ENCODE measurements around the gene SERPINE2. TPM values are rescaled to one million over a fixed set of nuclear protein-coding genes. Genes with fewer than 3 reads are reported as not detected.

SERPINE2 gene
- total RNA-seq, 4 donors from 2014 or later = 7.0 to 16.5 (median 10.0) TPM

GRCh38 chr2:223980397-223980735 lies 58.7 kb downstream of the SERPINE2 start:
- TF ChIP-seq EP300 (IDR thresholded peaks at IDR 0.05) = no peak
- no peak for TF ChIP-seq POLR2AphosphoS5 (IDR thresholded peaks at IDR 0.05)
- TF ChIP-seq, protein P1, sequence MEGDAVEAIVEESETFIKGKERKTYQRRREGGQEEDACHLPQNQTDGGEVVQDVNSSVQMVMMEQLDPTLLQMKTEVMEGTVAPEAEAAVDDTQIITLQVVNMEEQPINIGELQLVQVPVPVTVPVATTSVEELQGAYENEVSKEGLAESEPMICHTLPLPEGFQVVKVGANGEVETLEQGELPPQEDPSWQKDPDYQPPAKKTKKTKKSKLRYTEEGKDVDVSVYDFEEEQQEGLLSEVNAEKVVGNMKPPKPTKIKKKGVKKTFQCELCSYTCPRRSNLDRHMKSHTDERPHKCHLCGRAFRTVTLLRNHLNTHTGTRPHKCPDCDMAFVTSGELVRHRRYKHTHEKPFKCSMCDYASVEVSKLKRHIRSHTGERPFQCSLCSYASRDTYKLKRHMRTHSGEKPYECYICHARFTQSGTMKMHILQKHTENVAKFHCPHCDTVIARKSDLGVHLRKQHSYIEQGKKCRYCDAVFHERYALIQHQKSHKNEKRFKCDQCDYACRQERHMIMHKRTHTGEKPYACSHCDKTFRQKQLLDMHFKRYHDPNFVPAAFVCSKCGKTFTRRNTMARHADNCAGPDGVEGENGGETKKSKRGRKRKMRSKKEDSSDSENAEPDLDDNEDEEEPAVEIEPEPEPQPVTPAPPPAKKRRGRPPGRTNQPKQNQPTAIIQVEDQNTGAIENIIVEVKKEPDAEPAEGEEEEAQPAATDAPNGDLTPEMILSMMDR (IDR thresholded peaks at IDR 0.05) = no peak
- no peak for TF ChIP-seq POLR2A (IDR thresholded peaks at IDR 0.05)
- no peak overlapping the region for H3K4me3 ChIP-seq
- 83% methylated on average over 1 of the region's 1 CpG for WGBS
- H3K36me3 ChIP-seq = no peaks in the 10 kb centered on the region
- H3K4me1 ChIP-seq = no peaks in the 10 kb centered on the region
- no peak for DNase-seq (ENCODE audit: low spot score in 2 of 2)
- H3K27me3 ChIP-seq = no peaks in the 10 kb centered on the region
- H3K9me3 ChIP-seq = no peaks in the 10 kb centered on the region
- no peak overlapping the region for H3K27ac ChIP-seq

DNA sequence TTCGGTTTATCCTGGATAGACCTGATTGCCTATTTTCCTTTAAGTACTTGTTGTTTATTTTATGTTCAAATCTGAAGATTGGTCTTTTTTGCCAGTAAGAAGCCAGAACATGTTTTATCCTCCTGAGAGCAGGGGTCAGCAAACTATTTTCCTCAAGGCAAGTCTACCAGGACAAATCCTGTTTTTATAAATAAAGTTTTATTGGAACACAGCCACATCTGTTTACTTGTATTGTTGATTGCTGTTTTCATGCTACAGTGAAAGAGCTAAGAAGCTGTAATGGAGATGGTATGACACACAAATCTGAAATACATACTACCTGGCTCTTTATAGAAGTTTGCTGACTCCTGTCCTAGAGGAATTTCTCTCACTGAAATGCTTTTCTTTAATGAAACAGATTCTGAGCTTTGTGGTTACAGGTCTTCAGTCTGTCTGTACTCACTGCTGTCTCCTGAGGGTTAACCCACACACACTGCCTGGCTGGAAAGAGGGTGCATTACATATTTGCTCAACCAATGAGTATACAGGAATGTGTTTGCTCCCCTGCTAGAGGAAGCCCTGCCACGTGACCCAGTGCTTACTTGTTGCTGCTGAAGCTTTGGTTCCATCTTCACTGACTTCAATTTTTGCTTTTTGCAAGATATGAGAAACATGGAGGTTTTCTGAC lies 59.2 kb downstream of the SERPINE2 start:
- Histone ChIP-seq H3K4me1 (no peaks in the 10 kb centered on the region), H3K27ac (no peak overlapping the region), H3K36me3 (no peaks in the 10 kb centered on the region), H3K4me3 (no peak overlapping the region), H3K27me3 (no peaks in the 10 kb centered on the region), H3K9me3 (no peaks in the 10 kb centered on the region)
- WGBS = 86% methylated on average over 2 of the region's 2 CpGs
- no peak for DNase-seq (ENCODE audit: low spot score in 2 of 2)
- TF ChIP-seq EP300 (IDR thresholded peaks at IDR 0.05) = no peak
- TF ChIP-seq, protein P1 (IDR thresholded peaks at IDR 0.05) = no peak
- TF ChIP-seq POLR2A (IDR thresholded peaks at IDR 0.05) = no peak
- TF ChIP-seq POLR2AphosphoS5 (IDR thresholded peaks at IDR 0.05) = no peak

DNA sequence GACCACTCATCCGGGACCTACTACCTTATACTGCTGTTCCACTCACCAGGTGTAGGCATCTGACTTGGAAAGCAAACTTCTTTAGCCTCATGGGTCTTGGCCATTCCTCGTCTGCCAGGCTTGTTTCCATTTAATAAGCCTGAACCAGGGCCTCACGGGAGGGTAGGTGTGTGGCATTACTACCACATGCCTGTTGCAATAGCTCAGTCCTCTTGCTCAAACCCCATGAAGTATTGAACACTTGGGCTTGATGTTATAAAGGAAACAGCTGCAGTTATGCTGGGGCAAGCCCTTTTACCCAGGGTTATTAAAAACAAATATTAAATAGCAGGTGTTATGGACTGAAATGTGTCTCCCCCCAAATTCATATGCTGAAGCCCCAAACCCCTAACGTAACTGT lies 60.6 kb downstream of the SERPINE2 start:
- H3K27me3 ChIP-seq = no peaks in the 10 kb centered on the region
- H3K27ac ChIP-seq = no peak overlapping the region
- no peak for TF ChIP-seq POLR2AphosphoS5 (IDR thresholded peaks at IDR 0.05)
- TF ChIP-seq, protein P1 (IDR thresholded peaks at IDR 0.05) = no peak
- TF ChIP-seq EP300 (IDR thresholded peaks at IDR 0.05) = no peak
- no peak for TF ChIP-seq POLR2A (IDR thresholded peaks at IDR 0.05)
- no peaks in the 10 kb centered on the region for H3K4me1 ChIP-seq
- no peak overlapping the region for H3K4me3 ChIP-seq
- no peak for DNase-seq (ENCODE audit: low spot score in 2 of 2)
- 87% methylated on average over 4 of the region's 4 CpGs for WGBS
- H3K9me3 ChIP-seq = no peaks in the 10 kb centered on the region
- no peaks in the 10 kb centered on the region for H3K36me3 ChIP-seq

GRCh38 chr2:223976635-223977226 lies 62.4 kb downstream of the SERPINE2 start:
- TF ChIP-seq, protein P1 (IDR thresholded peaks at IDR 0.05) = no peak
- TF ChIP-seq EP300 (IDR thresholded peaks at IDR 0.05) = no peak
- no peak for TF ChIP-seq POLR2A (IDR thresholded peaks at IDR 0.05)
- no peak for TF ChIP-seq POLR2AphosphoS5 (IDR thresholded peaks at IDR 0.05)

GRCh38 chr2:223973606-223974005 lies 65.5 kb downstream of the SERPINE2 start:
- H3K36me3 ChIP-seq = peaks cover under 1% of the 10 kb centered on the region
- H3K27me3 ChIP-seq = no peaks in the 10 kb centered on the region
- H3K4me3 ChIP-seq = no peak overlapping the region
- DNase-seq (ENCODE audit: low spot score in 2 of 2) = no peak
- TF ChIP-seq, protein P1 (IDR thresholded peaks at IDR 0.05) = no peak
- no peak for TF ChIP-seq EP300 (IDR thresholded peaks at IDR 0.05)
- TF ChIP-seq POLR2A (IDR thresholded peaks at IDR 0.05) = no peak
- TF ChIP-seq POLR2AphosphoS5 (IDR thresholded peaks at IDR 0.05) = no peak
- no peak overlapping the region for H3K27ac ChIP-seq
- no peaks in the 10 kb centered on the region for H3K9me3 ChIP-seq
- WGBS = 97% methylated on average over 3 of the region's 3 CpGs
- H3K4me1 ChIP-seq = no peaks in the 10 kb centered on the region

More at GRCh38 chr2:223976635-223977226, 62.4 kb downstream of the SERPINE2 start:
- 77% methylated on average over 3 of the region's 3 CpGs for WGBS
- H3K4me3 ChIP-seq = no peak overlapping the region
- H3K27me3 ChIP-seq = no peaks in the 10 kb centered on the region
- no peaks in the 10 kb centered on the region for H3K36me3 ChIP-seq
- DNase-seq (ENCODE audit: low spot score in 2 of 2) = no peak
- no peaks in the 10 kb centered on the region for H3K4me1 ChIP-seq
- H3K9me3 ChIP-seq = no peaks in the 10 kb centered on the region
- no peak overlapping the region for H3K27ac ChIP-seq
